HepG2 (cell line): ENCODE measurements around the gene APBA3. TPM values are rescaled to one million over a fixed set of nuclear protein-coding genes. Genes with fewer than 3 reads are reported as not detected.

ENCODE experiments used
- ATAC-seq: fragments of 200-7000 bp; cut with Tn5 transposase; 3 replicates; pipeline ENCODE4 v1.9.1; 2020; ENCODE audit warnings: mild to moderate bottlenecking, moderate library complexity
- BruUV-seq: library from RNA; stranded (reverse); fragments of 400-500 nt; replicated peaks from 2 replicates; lab custom pipeline; 2021; lab: Mats Ljungman, UMichigan
- CTCF ChIA-PET: fragments of 300-600 bp; formaldehyde crosslinking; extraction: SDS; loops from one replicate; lab custom pipeline; 2021; ENCODE audit warnings: low total read pairs, inconsistent platforms, low intra/inter-chr PET ratio; lab: Yijun Ruan, JAX
- POLR2A ChIA-PET: fragments of 350-600 bp; sonication (Branson Sonifier 250); formaldehyde crosslinking; loops from one replicate; lab custom pipeline; 2020; ENCODE audit warnings: antibody characterized with exemption, inconsistent platforms; lab: Yijun Ruan, JAX
- DNase-seq: peaks from one replicate; pipeline ENCODE4 v3.0.0-alpha.2; 2015; ENCODE audit warnings: low spot score
- FAIRE-seq: peaks from 3 replicates; lab custom pipeline; 2011; peaks lifted over from hg19 to GRCh38; lab: Jason Lieb, UNC
- H2AFZ ChIP-seq: one replicate; pipeline ENCODE4 v1.6.1; 2011; ENCODE audit warnings: low read length, inconsistent platforms
- H3K27ac ChIP-seq: fragments of 300-600 bp; 3 replicates; pipeline ENCODE4 v1.8.0; 2011; ENCODE audit warnings: mixed run types, mild to moderate bottlenecking, mixed read lengths, low read length, inconsistent platforms; ENCODE audit not compliant: insufficient read depth; ENCODE audit errors: extremely low read length
- H3K27me3 ChIP-seq, 2 experiments: fragments of 200-600 bp in 1 of 2; 2 replicates in 1 of 2; 3 replicates in 1 of 2; pipeline versions ENCODE4 v1.6.0 to v1.8.0; 2011; ENCODE audit warnings: low read length in 2 of 2, mild to moderate bottlenecking in 2 of 2, moderate library complexity in 2 of 2, inconsistent platforms in 1 of 2; ENCODE audit not compliant: insufficient read depth in 2 of 2, control insufficient read depth in 1 of 2
- H3K36me3 ChIP-seq, 2 experiments: fragments of 200-600 bp in 1 of 2; replicated peaks in 1 of 2; 2 replicates in 1 of 2; 3 replicates in 1 of 2; pipeline versions ENCODE4 v1.5.1 to v1.8.0; 2011; ENCODE audit warnings: low read length in 2 of 2, inconsistent platforms in 1 of 2; ENCODE audit not compliant: insufficient read depth in 2 of 2, control insufficient read depth in 1 of 2
- H3K4me1 ChIP-seq: 2 replicates; pipeline ENCODE4 v1.5.1; 2012; ENCODE audit warnings: low read length, inconsistent platforms; ENCODE audit not compliant: insufficient read depth
- H3K4me2 ChIP-seq: 2 replicates; pipeline ENCODE4 v1.6.0; 2011; ENCODE audit warnings: low read depth, low read length, inconsistent platforms
- H3K4me3 ChIP-seq, 3 experiments: fragments of 200-600 bp in 1 of 3; sonication (generic), shearing (Covaris generic) in 1 of 3; replicated peaks in 1 of 3; 2 replicates each; pipeline ENCODE4 v1.5.1; 2011 to 2016; ENCODE audit warnings: low read length in 3 of 3, inconsistent platforms in 2 of 3, low read depth in 2 of 3, mild to moderate bottlenecking in 2 of 3, control low read depth in 1 of 3, mixed read lengths in 1 of 3; ENCODE audit not compliant: insufficient read depth in 1 of 3
- H3K79me2 ChIP-seq: one replicate; pipeline ENCODE4 v1.6.1; 2011; ENCODE audit warnings: low read length, inconsistent platforms; ENCODE audit not compliant: insufficient read depth
- H3K9ac ChIP-seq: 2 replicates; pipeline ENCODE4 v1.6.0; 2011; ENCODE audit warnings: mild to moderate bottlenecking, low read depth, low read length, inconsistent platforms; ENCODE audit not compliant: insufficient read depth
- H3K9me3 ChIP-seq: 2 replicates; pipeline ENCODE4 v1.5.1; 2012; ENCODE audit warnings: mild to moderate bottlenecking, low read length
- H4K20me1 ChIP-seq: 2 replicates; pipeline ENCODE4 v1.6.0; 2011; ENCODE audit warnings: inconsistent platforms, mild to moderate bottlenecking, low read length, moderate library complexity; ENCODE audit not compliant: insufficient read depth
- CERS6 ChIP-seq: sonication (generic); formaldehyde crosslinking; IDR thresholded peaks from 2 replicates; pipeline ENCODE4 v1.5.0; 2020; ENCODE audit warnings: missing genetic modification reagents
- FOXC1 ChIP-seq: sonication (generic); formaldehyde crosslinking; IDR thresholded peaks from 2 replicates; pipeline ENCODE4 v1.8.0; 2022; ENCODE audit warnings: mild to moderate bottlenecking, missing genetic modification reagents, borderline replicate concordance
- HIC2 ChIP-seq: sonication (generic); formaldehyde crosslinking; IDR thresholded peaks from 2 replicates; pipeline ENCODE4 v1.9.0; 2022; ENCODE audit warnings: low read depth, missing genetic modification reagents
- PHF20 ChIP-seq: sonication (generic); formaldehyde crosslinking; IDR thresholded peaks from 2 replicates; pipeline ENCODE4 v1.5.0; 2020; ENCODE audit warnings: mild to moderate bottlenecking, missing genetic modification reagents
- ZNF605 ChIP-seq: sonication (generic); formaldehyde crosslinking; IDR thresholded peaks from 2 replicates; pipeline ENCODE4 v1.8.0; 2022; ENCODE audit warnings: mild to moderate bottlenecking, missing genetic modification reagents
- WGBS: methylation state at CpG from one replicate; pipeline ENCODE4 v1.1.6; 2017; ENCODE audit warnings: low lambda C conversion rate; 5-methylcytosine and 5-hydroxymethylcytosine counted together
- in situ Hi-C: cut with HindIII; loops from 2 replicates; pipeline ENCODE4 v1.10.0; 2017; ENCODE audit warnings: low pct_unique_long_range_greater_than_20kb; ENCODE audit not compliant: extremely low pct_ligation_motif_present
- intact Hi-C: fragments of 100-400 bp; cut with micrococcal nuclease; formaldehyde crosslinking; loops from one replicate; pipeline ENCODE4 v1.10.0; 2022; ENCODE audit not compliant: unreplicated experiment
- polyA plus RNA-seq, 8 experiments: library from polyadenylated mRNA; depleted of rRNA in 3 of 8; stranded (reverse) in 7 of 8; unstranded in 1 of 8; fragments of >200 nt; fragmentation: Illumina TruSeq in 4 of 8; extraction: Trizol in 4 of 8; gene quantifications; 2 replicates each; pipeline versions ENCODE4 v1.2.1 to v1.2.3, GENCODE V29; 2011 to 2016; ENCODE audit warnings: low read depth in 4 of 8, missing spikeins in 1 of 8, mixed read lengths in 1 of 8; ENCODE audit not compliant: insufficient read depth in 1 of 8
- total RNA-seq, 5 experiments: library from RNA; depleted of rRNA; stranded (reverse); fragments of >200 nt; fragmentation: Illumina TruSeq; extraction: Trizol; gene quantifications; 2 replicates each; pipeline ENCODE4 v1.2.3, GENCODE V29; 2016; ENCODE audit warnings: low read depth in 1 of 5

APBA3 gene
- total and polyA plus RNA-seq, 2 of the 13 experiments (the other 11 are each of a cell fraction or from before 2014, with no cell fraction given), result 14.2 to 14.3 TPM

DNA sequence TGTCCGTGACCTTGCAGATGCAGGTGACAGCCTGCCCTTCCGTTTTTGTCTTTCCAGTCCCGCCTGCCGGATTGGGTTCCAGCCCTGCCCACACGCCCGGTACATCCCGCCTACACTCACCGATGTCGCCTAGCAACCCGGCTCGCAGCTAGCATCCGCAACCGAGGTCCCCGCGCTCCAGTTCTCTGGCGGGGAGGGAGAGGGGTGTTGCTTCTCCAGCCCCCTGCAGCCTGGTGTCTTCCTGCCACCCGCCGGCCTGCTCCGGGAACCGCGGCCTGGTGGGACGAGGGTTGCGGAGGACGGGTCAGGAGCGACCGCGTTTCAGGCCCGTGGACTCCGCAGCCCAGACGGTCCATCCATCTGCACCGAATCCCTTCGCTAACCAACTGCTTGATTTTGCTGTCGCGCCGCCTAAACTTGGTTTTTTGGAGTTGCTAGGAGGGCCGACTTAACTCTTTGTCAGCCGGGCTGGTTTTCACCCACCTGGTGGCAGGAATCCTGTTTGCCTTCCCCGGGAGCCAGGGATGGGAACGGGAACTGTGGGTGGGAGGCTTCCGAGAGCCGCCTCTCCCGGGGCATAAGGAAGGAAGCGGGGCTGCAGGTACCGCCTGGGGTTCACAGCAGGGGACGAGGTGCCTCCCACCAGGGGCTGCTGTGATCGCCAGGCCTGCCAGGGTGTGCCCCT, 40.1 kb upstream of the APBA3 start:
- H3K9ac ChIP-seq, result no peak overlapping the region
- H3K27me3 ChIP-seq, result peaks cover 4 to 36% of the 10 kb centered on the region in 2 experiments
- no peak for TF ChIP-seq HIC2
- TF ChIP-seq PHF20, result no peak
- TF ChIP-seq FOXC1 (CRISPR knock-in tag), result no peak
- TF ChIP-seq CERS6, result no peak
- TF ChIP-seq ZNF605 (CRISPR knock-in tag), result no peak
- H3K79me2 ChIP-seq, result no peaks in the 10 kb centered on the region
- in situ Hi-C loops, result no loop called here
- ATAC-seq, result no peak; the same call in 2 of the 3 replicates
- intact Hi-C loops, result no loop called here
- H3K4me2 ChIP-seq, result no peak overlapping the region
- CTCF ChIA-PET, result no interaction called here
- no peaks in the 10 kb centered on the region for H4K20me1 ChIP-seq
- no peak overlapping the region for H2AFZ ChIP-seq
- no TSS peak for BruUV-seq
- FAIRE-seq, result no peak
- no peak overlapping the region for H3K27ac ChIP-seq
- 11% methylated on average over 11 of the region's 46 CpGs for WGBS
- no peaks in the 10 kb centered on the region for H3K36me3 ChIP-seq
- DNase-seq, result no peak
- H3K4me3 ChIP-seq, result no peak overlapping the region
- H3K9me3 ChIP-seq, result no peaks in the 10 kb centered on the region
- H3K4me1 ChIP-seq, result no peaks in the 10 kb centered on the region
- POLR2A ChIA-PET, result no interaction called here
